DMS53 treated with DMSO at 0.1 percent for 48 hours (cell line): ENCODE data around the gene ACSS1.
A peak's percentile ranks its signal among the peaks of the same experiment; 100 is the strongest.

ENCODE experiments used
- DNase-seq: peaks from one replicate; lab custom pipeline; 2025; ENCODE audit not compliant: unreplicated experiment; lab: John Stamatoyannopoulos, UW

The ACSS1 gene

DNA sequence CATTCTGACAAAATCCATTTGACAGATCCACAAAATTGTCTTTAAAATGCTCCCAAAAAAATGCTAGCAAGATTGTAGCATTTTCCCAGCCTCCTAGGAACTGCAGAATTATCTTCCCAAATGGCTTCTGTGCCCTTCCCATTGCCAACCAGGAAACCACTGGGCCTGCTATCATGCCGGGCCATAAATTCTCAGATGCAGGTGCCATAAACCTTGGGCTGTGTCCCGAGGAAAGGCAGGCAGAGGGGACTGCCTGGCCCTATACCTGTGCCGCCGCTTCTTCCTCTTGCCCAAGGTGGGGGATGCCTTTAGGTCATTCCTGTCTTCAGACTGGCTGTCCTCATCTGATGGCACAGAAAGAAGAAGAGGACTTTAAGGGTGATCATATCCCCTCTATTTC, 21.2 kb upstream of the ACSS1 start:
- DNase-seq: no peak

GRCh38 chr20:25078662-25079061, 20.7 kb upstream of the ACSS1 start:
- DNase-seq: no peak

DNA sequence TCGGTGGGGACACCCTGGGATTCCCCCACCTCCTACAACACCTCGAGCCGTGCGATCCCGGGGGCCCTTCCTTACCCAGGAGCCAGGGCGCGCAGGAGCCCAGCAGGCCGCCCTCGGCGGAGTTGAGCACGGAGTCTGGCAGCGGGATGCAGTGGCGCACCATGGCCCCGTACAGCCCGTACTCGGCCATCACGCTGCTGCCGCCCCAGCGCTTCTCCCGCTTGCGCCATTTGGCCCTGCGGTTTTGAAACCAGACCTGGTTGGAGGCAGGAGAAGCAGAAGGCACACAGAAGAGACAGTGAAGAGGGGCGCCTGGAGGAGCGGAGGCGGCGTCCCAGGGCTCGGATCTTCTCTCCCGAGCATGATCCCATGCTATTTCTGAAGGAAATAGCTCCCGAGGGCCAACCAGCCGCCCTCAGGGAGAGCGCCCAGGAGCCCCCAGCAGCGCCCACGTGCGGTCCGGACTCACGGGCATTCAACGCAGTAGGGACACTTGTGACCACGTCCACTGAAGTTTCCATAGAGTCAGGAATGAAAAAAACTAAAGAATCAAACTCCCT, 19.8 kb upstream of the ACSS1 start:
- DNase-seq: peak; percentile 20

DNA sequence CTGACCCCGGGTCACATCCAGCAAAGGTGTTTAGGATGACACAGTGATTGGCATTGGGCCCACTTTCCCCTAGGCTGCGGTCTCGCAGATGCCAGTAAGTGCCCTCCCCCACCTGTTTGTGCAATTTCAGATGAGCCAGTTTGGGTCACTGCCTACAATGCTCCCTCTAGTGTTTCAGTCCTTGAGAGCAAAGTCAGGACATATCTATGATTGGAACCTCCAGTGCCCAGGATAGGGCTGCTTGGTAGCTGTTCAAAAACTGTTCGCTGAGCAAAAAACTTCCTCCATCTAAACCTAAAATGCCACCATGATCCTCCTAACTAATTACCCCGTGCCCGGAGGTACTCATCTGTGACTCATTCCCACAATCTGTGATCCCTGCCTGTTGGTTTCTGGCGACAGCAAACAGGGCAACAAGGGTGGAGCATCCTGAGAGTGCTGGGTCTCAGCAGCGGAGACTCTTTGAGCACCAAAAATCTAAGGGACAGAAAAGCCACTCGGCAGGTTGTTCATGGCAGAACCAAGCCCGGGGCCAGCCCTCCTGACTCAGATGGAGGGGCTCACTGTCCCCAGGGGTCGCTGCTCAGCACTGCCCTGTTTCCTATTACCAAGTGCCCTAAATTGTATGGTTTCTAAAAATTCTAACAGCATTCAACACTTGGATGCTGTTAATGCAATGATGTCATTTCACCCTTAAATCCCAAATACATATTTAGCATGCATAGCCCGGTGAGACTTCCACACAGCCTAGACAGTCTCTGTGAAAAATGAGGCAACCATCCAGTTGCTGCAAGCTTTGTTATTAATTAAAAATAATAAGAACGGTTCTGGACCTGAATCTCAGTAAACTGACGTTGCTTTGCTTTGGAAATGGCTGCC, 19.0 kb upstream of the ACSS1 start:
- DNase-seq: peak; percentile 64

DNA sequence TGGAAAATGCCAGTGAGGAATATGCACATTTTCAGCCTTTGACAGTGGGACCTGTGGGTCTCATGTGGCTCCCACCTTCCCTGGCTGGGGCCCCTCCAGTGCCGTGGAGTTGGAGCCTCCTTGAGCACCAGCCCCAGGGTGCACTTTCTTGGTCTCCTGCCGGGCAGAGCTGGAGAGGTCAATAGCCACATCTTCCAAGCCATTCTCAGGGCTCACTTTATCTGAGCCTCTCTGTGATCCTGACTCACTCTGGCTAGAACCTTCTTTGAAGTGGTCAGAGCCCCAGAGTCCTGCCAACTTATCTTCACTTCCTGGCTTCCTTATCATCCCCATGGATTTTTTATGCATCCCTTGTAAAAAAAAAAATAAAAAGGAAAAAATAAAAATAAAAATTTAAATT, 18.3 kb upstream of the ACSS1 start:
- DNase-seq: no peak

GRCh38 chr20:25073544-25073943, 15.6 kb upstream of the ACSS1 start:
- no peak for DNase-seq

DNA sequence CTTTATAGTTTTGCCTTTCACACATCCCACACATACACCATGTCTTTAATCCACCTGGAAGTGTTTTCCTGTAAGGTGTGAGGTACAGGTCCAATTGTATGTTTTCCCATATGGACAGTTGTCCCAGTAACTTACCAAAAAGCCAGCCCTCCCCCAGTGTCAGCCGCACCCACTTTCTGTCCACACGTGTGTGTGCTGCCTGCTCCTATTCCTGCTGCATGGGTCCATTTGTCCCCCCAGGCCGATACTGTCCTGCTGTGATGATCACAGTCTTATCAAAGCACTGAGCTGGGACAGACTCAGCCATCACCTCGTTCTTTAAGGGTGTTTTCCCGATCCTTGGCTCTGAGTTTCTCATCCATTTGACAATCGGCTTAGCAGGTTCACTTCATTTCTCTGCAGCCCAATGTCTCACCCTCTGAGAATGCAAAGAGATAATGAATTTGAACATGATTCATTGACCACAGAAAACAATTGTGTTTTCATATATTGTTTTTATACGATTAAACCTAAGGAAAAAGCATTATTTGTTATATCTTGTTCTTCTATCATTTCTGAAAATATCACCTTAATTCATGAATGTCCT, 14.4 kb upstream of the ACSS1 start:
- DNase-seq: no peak

DNA sequence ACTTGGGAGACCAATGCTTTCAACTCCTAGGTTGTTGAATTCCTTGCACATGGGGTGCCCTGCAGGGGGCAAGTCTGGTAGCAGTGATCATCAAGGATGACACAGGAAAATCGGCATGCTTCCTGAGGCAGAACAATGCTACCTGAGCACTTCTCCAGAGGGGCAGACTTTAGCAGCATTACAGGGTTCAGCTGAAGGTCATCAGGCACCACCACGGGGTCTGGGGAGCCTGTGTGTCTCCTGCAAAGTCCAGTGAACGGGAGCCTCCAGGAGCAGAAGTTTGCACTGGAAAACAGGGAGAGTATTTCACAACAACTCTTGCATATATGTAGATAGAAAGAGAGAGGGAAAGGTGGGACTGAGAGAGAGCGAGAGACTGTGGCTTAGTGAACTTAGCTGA, 13.8 kb upstream of the ACSS1 start:
- no peak for DNase-seq

DNA sequence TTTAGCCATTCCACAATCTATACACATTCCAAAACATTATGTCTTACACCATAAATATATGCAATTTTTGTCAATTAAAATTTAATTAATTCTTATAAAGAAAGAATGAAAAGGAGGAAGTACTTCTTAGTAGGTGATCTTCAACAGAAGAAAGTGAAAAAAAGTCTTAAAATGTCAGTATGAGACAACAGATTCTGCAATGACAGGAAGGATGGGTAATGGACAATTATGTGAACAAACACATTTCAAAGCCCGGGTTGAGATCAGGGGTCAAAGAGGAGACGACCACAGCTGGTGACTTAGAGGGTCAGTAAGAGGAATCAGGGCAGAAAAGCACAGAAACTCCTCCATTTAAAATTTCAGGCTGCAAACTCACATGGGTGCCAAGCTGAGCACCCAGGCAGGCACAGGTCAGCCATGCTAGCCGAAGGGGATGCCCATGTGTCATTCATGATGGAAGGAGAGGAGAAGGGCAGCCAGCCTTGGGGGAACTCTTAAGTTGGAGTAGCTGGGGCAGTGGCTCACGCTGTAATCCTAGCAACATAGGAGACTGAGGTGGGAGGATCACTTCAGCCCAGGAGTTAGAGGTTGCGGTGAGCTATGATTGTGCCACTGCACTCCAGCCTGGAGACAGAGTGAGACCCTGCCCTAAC, 13.0 kb upstream of the ACSS1 start:
- DNase-seq: no peak

DNA sequence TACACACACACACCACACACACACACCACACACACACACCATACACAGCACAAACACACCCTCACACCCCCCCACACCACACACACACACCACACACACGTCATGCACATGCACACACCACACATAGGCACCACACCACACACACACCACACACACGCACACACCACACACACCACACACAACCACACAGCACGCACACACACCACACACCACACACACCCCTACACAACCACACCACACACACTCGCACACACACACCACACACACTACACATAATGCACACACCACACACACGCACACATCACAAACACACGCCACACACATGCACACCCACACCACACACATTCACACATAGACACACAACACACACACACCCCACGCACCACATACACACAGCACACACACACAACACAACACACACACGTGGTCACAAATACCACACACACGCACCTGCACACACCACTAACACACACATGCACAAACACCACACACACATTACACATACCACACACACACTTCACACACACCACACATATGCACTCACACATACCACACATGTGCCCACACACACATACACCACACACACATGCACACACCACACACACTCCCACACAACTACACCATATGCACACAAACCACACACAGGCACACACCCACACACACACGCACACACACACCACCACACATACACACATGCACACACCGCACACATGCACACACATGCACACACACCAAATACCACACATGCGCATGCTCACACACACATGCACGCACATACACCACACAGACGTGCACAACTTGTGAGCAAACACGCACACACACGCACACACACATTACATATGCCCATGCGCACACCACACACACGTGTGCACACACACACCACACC, 9.4 kb upstream of the ACSS1 start:
- DNase-seq: no peak

- peak; percentile 48 for DNase-seq
Observed at GRCh38 chr20:25066386-25066785, 8.4 kb upstream of the ACSS1 start.

DNA sequence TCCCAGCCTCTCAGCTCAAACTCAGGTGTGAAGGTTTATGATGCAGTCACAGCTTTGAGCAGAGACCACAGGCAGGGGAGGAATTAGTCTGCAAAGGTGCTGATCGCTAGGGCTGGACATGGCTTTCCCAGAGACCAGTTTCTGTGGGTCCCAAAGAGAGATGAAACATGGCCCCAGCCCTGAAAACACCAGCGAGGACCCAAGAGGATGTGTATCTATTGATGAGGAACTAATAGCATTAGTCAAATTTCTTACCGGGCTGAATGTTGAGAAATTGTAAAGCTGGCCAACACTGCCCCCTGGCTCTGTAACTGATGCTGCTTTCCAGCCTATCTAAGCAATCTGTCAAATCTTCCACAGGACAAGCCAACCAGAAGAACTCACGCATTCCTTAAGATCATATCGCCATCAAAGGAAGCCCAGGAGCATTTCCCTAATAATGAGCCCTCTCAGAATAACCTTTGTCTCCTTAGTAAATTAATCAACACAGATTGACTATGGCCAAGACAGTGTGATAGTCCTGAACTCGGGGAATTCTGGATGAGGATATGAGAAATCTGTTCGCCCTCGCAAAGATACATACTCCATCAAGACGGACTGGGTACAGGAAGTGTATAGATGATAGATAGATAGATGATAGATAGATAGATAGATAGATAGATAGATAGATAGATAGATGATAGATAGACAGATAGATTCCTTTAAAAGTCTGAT, 7.8 kb upstream of the ACSS1 start:
- DNase-seq: peak; percentile 48

DNA sequence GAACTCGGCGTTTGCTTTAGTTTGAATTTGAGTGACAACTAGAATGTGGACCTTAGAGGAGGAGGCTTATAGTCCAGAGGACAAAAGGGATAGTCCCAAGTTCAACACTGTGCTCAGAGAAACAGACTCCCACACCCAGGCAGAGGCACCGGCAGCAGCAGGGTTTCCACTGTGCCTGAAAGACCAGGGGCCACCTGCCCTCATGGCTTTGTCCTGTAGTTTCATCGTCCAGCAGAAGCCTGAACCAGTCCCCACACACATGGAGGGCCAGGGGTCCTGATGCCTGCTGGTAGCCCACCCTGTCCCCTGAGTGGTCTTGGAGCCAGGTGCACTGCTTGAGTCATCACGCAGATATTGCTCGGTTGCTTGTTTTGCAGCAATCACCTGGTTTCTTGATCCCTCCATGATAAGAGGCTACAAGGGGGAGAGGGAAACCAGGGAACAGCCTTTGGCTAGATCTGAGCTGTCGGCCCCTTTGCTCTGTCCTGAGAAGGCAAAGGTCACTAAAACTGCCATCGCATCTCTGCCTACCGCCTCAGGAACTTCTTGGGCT, 7.2 kb upstream of the ACSS1 start:
- no peak for DNase-seq

DNA sequence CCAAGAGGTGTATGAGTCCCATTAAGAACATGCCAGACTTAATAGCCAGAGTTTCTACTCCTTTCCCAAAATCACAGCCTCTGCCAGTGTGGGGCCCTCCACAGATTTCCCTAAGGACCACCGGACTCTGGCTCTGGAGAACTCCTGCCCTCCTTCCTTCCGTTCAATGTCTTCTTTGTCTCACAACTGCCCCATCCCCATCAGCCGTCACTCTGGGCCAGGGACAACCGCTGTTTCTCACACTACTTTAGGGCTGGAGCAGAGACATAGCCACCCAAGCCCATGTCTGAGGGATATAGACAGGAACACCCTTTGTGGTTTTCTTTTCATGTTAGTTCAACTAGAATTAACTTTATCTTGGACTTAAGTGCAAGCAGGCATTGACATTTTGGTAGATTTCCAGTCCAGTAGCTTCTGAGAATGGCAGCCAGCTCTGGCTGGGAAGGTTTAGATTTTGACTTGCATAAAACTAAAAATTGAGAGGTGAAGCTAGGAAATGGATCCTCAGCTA, 6.7 kb upstream of the ACSS1 start:
- no peak for DNase-seq

GRCh38 chr20:25063981-25064380, 6.0 kb upstream of the ACSS1 start:
- DNase-seq: no peak

- no peak for DNase-seq
Observed at GRCh38 chr20:25063546-25063945, 5.6 kb upstream of the ACSS1 start.

GRCh38 chr20:25062841-25063240, 4.9 kb upstream of the ACSS1 start:
- no peak for DNase-seq

DNA sequence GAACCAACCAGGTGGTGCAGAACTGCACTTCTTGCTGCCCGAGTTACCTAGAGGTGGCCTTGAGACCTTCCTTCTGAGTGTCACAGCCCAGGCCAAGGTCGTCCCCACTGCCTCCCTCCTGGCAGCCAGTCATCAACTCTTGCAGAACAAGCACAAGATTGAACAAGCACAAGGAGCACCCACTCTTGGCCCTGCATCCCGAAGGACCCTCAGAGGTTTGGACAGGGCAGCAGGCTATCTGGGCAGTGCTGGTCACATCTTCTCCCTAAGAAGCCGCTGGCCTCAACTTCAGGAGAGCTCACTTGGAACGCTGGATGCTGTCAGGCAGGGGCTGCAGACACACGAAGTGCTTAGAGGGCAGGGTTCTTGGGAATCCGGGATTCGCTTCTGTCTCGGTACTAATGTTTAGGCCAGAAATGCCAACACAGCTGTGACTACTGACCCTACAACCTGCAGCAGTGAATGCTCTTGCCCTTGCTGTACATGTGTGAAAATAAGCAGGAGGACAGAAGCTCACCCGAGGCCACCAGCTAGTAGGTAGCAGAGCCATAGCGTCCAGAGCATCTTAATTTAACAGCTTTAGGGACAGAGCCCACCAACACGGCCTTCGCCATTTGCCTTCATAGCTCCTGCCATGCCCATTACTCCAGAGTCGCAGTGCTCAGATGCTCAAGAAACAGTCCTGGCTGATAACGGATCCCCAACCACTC, 4.0 kb upstream of the ACSS1 start:
- DNase-seq: no peak
